B cell (primary cell): ENCODE measurements around the gene PFDN1.

Source experiments
- EZH2 ChIP-seq: IDR thresholded peaks from 2 replicates; pipeline ENCODE4 v1.6.1; 2012; ENCODE audit warnings: borderline replicate concordance, low read depth, mild to moderate bottlenecking, moderate library complexity, low read length; ENCODE audit not compliant: insufficient read depth, poor library complexity, severe bottlenecking
- TF ChIP-seq, protein P1 (sequence below): fragments of 200-600 bp; IDR thresholded peaks from one replicate; pipeline ENCODE4 v1.8.0; 2022; ENCODE audit warnings: antibody characterized with exemption, mild to moderate bottlenecking

DNA sequence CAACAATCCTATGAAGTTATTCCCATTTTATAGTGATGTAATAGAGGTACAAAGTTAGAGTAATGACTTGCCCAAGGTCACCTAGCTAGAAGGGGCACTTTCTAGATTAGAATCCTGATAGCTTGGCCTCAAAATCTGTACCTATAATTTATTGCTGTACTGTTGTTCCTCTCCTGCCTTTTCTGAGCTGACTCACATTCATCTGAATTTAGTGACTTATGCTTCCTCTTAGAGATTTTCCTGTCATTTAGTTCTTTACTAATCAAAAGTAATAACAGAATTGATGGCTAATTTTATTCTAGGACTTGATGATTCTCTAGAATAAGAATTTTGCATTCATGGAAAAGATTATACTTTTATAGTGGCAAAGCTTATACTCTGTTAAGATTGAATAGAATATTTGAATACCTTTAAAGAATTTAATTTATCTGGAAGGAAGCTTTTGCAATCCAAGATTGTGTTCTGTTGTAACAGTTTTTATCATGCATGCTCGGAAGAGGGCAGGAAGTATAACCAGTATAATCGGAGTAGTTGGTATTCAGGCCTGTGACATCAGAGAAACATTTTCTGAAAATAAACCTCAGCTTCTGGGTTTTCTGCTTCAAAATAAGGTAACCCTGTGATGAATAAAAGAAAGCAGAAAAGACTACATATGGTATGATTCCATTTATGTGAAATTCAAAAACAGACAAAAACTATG, 106.6 kb downstream of the PFDN1 start:
- TF ChIP-seq EZH2, result no peak
- TF ChIP-seq, protein P1, sequence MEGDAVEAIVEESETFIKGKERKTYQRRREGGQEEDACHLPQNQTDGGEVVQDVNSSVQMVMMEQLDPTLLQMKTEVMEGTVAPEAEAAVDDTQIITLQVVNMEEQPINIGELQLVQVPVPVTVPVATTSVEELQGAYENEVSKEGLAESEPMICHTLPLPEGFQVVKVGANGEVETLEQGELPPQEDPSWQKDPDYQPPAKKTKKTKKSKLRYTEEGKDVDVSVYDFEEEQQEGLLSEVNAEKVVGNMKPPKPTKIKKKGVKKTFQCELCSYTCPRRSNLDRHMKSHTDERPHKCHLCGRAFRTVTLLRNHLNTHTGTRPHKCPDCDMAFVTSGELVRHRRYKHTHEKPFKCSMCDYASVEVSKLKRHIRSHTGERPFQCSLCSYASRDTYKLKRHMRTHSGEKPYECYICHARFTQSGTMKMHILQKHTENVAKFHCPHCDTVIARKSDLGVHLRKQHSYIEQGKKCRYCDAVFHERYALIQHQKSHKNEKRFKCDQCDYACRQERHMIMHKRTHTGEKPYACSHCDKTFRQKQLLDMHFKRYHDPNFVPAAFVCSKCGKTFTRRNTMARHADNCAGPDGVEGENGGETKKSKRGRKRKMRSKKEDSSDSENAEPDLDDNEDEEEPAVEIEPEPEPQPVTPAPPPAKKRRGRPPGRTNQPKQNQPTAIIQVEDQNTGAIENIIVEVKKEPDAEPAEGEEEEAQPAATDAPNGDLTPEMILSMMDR, result no peak
